Glomerular visceral epithelial cell (primary cell): Measurements from ENCODE around the gene SPATA25.
"Not testable (repeated sequence)": the region's sequence is repeated elsewhere in the genome, so short reads cannot be mapped to it uniquely, and the experiment has no call there.

Experiments used
- DNase-seq: peaks from one replicate; pipeline ENCODE4 v3.0.0-alpha.2; 2016; ENCODE audit errors: extremely low spot score

The SPATA25 gene

GRCh38 chr20:45893831-45894230 lies 6.4 kb upstream of the SPATA25 start:
- no peak for DNase-seq

- no peak for DNase-seq
Observed at GRCh38 chr20:45892828-45893500, 5.5 kb upstream of the SPATA25 start.

- DNase-seq, result peak; percentile 50
Observed at GRCh38 chr20:45892049-45892825, 4.8 kb upstream of the SPATA25 start.

- DNase-seq, result peak; percentile 92
Observed at GRCh38 chr20:45890985-45891983, 3.9 kb upstream of the SPATA25 start, which contains the start of the genes CTSA and NEURL2. Gene CTSA (plus strand): TSS chr20:45891335. CDS start chr20:45891569, 234 bp downstream. Gene NEURL2 (minus strand): TSS chr20:45891208. CDS start chr20:45890991, 217 bp downstream.

GRCh38 chr20:45890077-45890984 lies 2.9 kb upstream of the SPATA25 start:
- peak; percentile 29 for DNase-seq

- DNase-seq, result no peak
Observed at GRCh38 chr20:45888681-45889080, 1.3 kb upstream of the SPATA25 start.

GRCh38 chr20:45886590-45887345 lies 654 bp downstream of the SPATA25 start:
- no peak for DNase-seq

- DNase-seq, result no peak
Observed at GRCh38 chr20:45883100-45883469, 4.3 kb downstream of the SPATA25 start.

GRCh38 chr20:45882469-45883099 lies 4.8 kb downstream of the SPATA25 start:
- DNase-seq, result no peak

GRCh38 chr20:45880988-45881788 lies 6.2 kb downstream of the SPATA25 start, which contains the start of gene ZSWIM1:
Gene ZSWIM1 (plus strand): TSS chr20:45881227. CDS start chr20:45882593, 1,366 bp downstream.
- DNase-seq, result peak; percentile 100

- DNase-seq, result no peak
Observed at GRCh38 chr20:45878076-45878761, 9.2 kb downstream of the SPATA25 start.

GRCh38 chr20:45874576-45874975 lies 12.8 kb downstream of the SPATA25 start:
- no peak for DNase-seq

- DNase-seq, result not testable (repeated sequence)
Observed at GRCh38 chr20:45874104-45874481, 13.3 kb downstream of the SPATA25 start.

GRCh38 chr20:45873409-45874103 lies 13.9 kb downstream of the SPATA25 start:
- DNase-seq, result no peak

GRCh38 chr20:45872626-45873025 lies 14.8 kb downstream of the SPATA25 start:
- DNase-seq, result no peak

- DNase-seq, result peak; percentile 31
Observed at GRCh38 chr20:45867819-45868176, 19.6 kb downstream of the SPATA25 start.

GRCh38 chr20:45867136-45867818 lies 20.1 kb downstream of the SPATA25 start:
- no peak for DNase-seq
